H9 (cell line): ENCODE measurements around the gene SMIM12. TPM values are rescaled to one million over a fixed set of nuclear protein-coding genes. Genes with fewer than 3 reads are reported as not detected.
A peak's percentile ranks its signal among the peaks of the same experiment; 100 is the strongest.

ENCODE experiments used
- DNase-seq: peaks from one replicate; pipeline ENCODE4 v3.0.0-alpha.2; 2017
- H2AFZ ChIP-seq: one replicate; pipeline ENCODE4 v1.6.1; 2013; ENCODE audit warnings: mild to moderate bottlenecking, low read length, control low read depth, moderate library complexity
- H2AK5ac ChIP-seq: 2 replicates; pipeline ENCODE4 v1.6.1; 2013; ENCODE audit warnings: low read length, control low read depth, mixed read lengths; ENCODE audit not compliant: insufficient read length
- H2BK120ac ChIP-seq: one replicate; pipeline ENCODE4 v1.6.1; 2013; ENCODE audit warnings: low read depth, mild to moderate bottlenecking, low read length, control low read depth, inconsistent platforms; ENCODE audit not compliant: poor library complexity, severe bottlenecking
- H2BK12ac ChIP-seq: 2 replicates; pipeline ENCODE4 v1.6.1; 2013; ENCODE audit warnings: low read length, control low read depth, mixed read lengths, low read depth; ENCODE audit not compliant: insufficient read length
- H2BK15ac ChIP-seq: 2 replicates; pipeline ENCODE4 v1.6.1; 2013; ENCODE audit warnings: low read depth, low read length, control low read depth
- H2BK20ac ChIP-seq: one replicate; pipeline ENCODE4 v1.6.1; 2013; ENCODE audit warnings: low read depth, mild to moderate bottlenecking, low read length, control low read depth, inconsistent platforms; ENCODE audit not compliant: poor library complexity, severe bottlenecking
- H2BK5ac ChIP-seq: 2 replicates; pipeline ENCODE4 v1.6.1; 2013; ENCODE audit warnings: low read length, control low read depth, mixed read lengths; ENCODE audit not compliant: insufficient read length
- H3K14ac ChIP-seq: 2 replicates; pipeline ENCODE4 v1.6.1; 2013; ENCODE audit warnings: low read length, control low read depth; ENCODE audit not compliant: insufficient read depth
- H3K18ac ChIP-seq: 2 replicates; pipeline ENCODE4 v1.6.1; 2013; ENCODE audit warnings: low read depth, mild to moderate bottlenecking, mixed read lengths, low read length, control low read depth; ENCODE audit not compliant: insufficient read length
- H3K23ac ChIP-seq: 2 replicates; pipeline ENCODE4 v1.6.1; 2013; ENCODE audit warnings: low read length, control low read depth, mixed read lengths, low read depth; ENCODE audit not compliant: insufficient read length
- H3K23me2 ChIP-seq: 2 replicates; pipeline ENCODE4 v1.6.1; 2013; ENCODE audit warnings: low read depth, mild to moderate bottlenecking, mixed read lengths, low read length, control low read depth; ENCODE audit not compliant: insufficient read length, poor library complexity, severe bottlenecking
- H3K27ac ChIP-seq: 2 replicates; pipeline ENCODE4 v1.5.1; 2013; ENCODE audit warnings: low read length, control low read depth, mixed read lengths, low read depth; ENCODE audit not compliant: insufficient read length
- H3K27me3 ChIP-seq: 2 replicates; pipeline ENCODE4 v1.6.1; 2013; ENCODE audit warnings: low read length, control low read depth, inconsistent platforms; ENCODE audit not compliant: insufficient read depth
- H3K4ac ChIP-seq: 2 replicates; pipeline ENCODE4 v1.6.1; 2013; ENCODE audit warnings: low read depth, mild to moderate bottlenecking, control low read depth, inconsistent platforms, low read length, moderate library complexity
- H3K4me1 ChIP-seq: 2 replicates; pipeline ENCODE4 v1.6.1; 2013; ENCODE audit warnings: low read length, control low read depth, inconsistent platforms; ENCODE audit not compliant: insufficient read depth
- H3K4me2 ChIP-seq: 2 replicates; pipeline ENCODE4 v1.6.1; 2013; ENCODE audit warnings: low read length, control low read depth, mixed read lengths; ENCODE audit not compliant: insufficient read length, insufficient read depth
- H3K56ac ChIP-seq: 2 replicates; pipeline ENCODE4 v1.6.1; 2013; ENCODE audit warnings: low read depth, mild to moderate bottlenecking, mixed read lengths, low read length, control low read depth; ENCODE audit not compliant: insufficient read length
- H3K79me1 ChIP-seq: 2 replicates; pipeline ENCODE4 v1.6.1; 2013; ENCODE audit warnings: low read depth, mild to moderate bottlenecking, moderate library complexity, low read length, control low read depth, inconsistent platforms; ENCODE audit not compliant: insufficient read depth, poor library complexity, severe bottlenecking
- H3K79me2 ChIP-seq: 2 replicates; pipeline ENCODE4 v1.6.1; 2013; ENCODE audit warnings: low read length, control low read depth, inconsistent platforms; ENCODE audit not compliant: insufficient read depth
- H3K9ac ChIP-seq: 2 replicates; pipeline ENCODE4 v1.6.1; 2013; ENCODE audit warnings: low read length, control low read depth, mixed read lengths; ENCODE audit not compliant: insufficient read length; ENCODE audit errors: extremely low read depth
- H3K9me3 ChIP-seq: one replicate; pipeline ENCODE4 v1.6.1; 2013; ENCODE audit warnings: low read depth, low read length, inconsistent platforms; ENCODE audit not compliant: control insufficient read depth
- H3T11ph ChIP-seq: one replicate; pipeline ENCODE4 v1.6.1; 2013; ENCODE audit warnings: mild to moderate bottlenecking, low read length, control low read depth, inconsistent platforms
- H4K20me1 ChIP-seq: one replicate; pipeline ENCODE4 v1.6.1; 2013; ENCODE audit not compliant: control insufficient read depth, insufficient read length, insufficient read depth
- H4K5ac ChIP-seq: 2 replicates; pipeline ENCODE4 v1.6.1; 2013; ENCODE audit warnings: low read depth, mild to moderate bottlenecking, mixed read lengths, low read length, control low read depth; ENCODE audit not compliant: insufficient read length
- H4K8ac ChIP-seq: replicated peaks from 2 replicates; pipeline ENCODE4 v1.6.1; 2013; ENCODE audit warnings: low read length, control low read depth, mixed read lengths, low read depth; ENCODE audit not compliant: insufficient read length
- H4K91ac ChIP-seq: 2 replicates; pipeline ENCODE4 v1.6.1; 2013; ENCODE audit warnings: low read depth, mild to moderate bottlenecking, moderate library complexity, mixed read lengths, low read length, control low read depth; ENCODE audit not compliant: insufficient read length
- H3K27ac Mint-ChIP-seq, 3 experiments: 2 replicates in 2 of 3; 3 replicates in 1 of 3; pipeline ENCODE4 v1.8.0; 2020 to 2021; ENCODE audit warnings: mixed read lengths in 3 of 3, mild to moderate bottlenecking in 1 of 3, moderate library complexity in 1 of 3
- H3K27me3 Mint-ChIP-seq: 2 replicates; pipeline ENCODE4 v1.8.0; 2021; ENCODE audit warnings: low read depth, mild to moderate bottlenecking, moderate library complexity, mixed read lengths
- H3K36me3 Mint-ChIP-seq, 3 experiments: 2 replicates in 2 of 3; 3 replicates in 1 of 3; pipeline ENCODE4 v1.8.0; 2020 to 2021; ENCODE audit warnings: low read depth in 3 of 3, mixed read lengths in 3 of 3; ENCODE audit not compliant: insufficient read depth in 1 of 3
- H3K4me1 Mint-ChIP-seq, 2 experiments: 2 replicates each; pipeline ENCODE4 v1.8.0; 2020; ENCODE audit warnings: mixed read lengths in 2 of 2
- H3K4me3 Mint-ChIP-seq, 2 experiments: 2 replicates in 1 of 2; 3 replicates in 1 of 2; pipeline ENCODE4 v1.8.0; 2020 to 2021; ENCODE audit warnings: mild to moderate bottlenecking in 2 of 2, mixed read lengths in 2 of 2, moderate library complexity in 1 of 2
- H3K9me3 Mint-ChIP-seq, 2 experiments: 2 replicates in 1 of 2; 3 replicates in 1 of 2; pipeline ENCODE4 v1.8.0; 2020; ENCODE audit warnings: mild to moderate bottlenecking in 2 of 2, mixed read lengths in 2 of 2, moderate library complexity in 1 of 2
- CTCF ChIP-seq: fragments of 200-600 bp; sonication (generic); conservative IDR thresholded peaks from 3 replicates; pipeline ENCODE4 v1.8.0; 2021; ENCODE audit warnings: antibody characterized with exemption, mild to moderate bottlenecking
- WGBS: extraction: QIAGEN DNeasy Blood & Tissue Kit; methylation state at CpG from one replicate; pipeline ENCODE4 v1.1.7; 2013; ENCODE audit warnings: missing lambda C conversion rate, low lambda C conversion rate, mixed read lengths; ENCODE audit not compliant: insufficient read length; ENCODE audit errors: extremely low coverage; 5-methylcytosine and 5-hydroxymethylcytosine counted together
- total RNA-seq: library from RNA; stranded (reverse); gene quantifications from 2 replicates; pipeline ENCODE4 v1.2.1, GENCODE V29; 2021

Gene SMIM12
- total RNA-seq, 1 experiment from 2014 or later: 40.9 TPM

GRCh38 chr1:34884961-34885360, 25.4 kb upstream of the SMIM12 start:
- no peak overlapping the region for H4K91ac ChIP-seq
- no peak overlapping the region for H3K18ac ChIP-seq
- peak; percentile 79 for DNase-seq
- no peaks in the 10 kb centered on the region for H3K79me1 ChIP-seq
- H3K27me3 ChIP-seq: no peaks in the 10 kb centered on the region; the same call in 1 of the 2 replicates
- Mint-ChIP-seq H3K27me3 (peaks cover 68% of the 10 kb centered on the region), H3K27ac (no peak overlapping the region), H3K9me3 (no peaks in the 10 kb centered on the region), H3K4me1 (peaks cover 7% of the 10 kb centered on the region in 2 experiments), H3K36me3 (no peaks in the 10 kb centered on the region), H3K4me3 (peak overlapping the region; percentile 77 to 88)
- no peak overlapping the region for H4K5ac ChIP-seq
- H3K79me2 ChIP-seq: no peaks in the 10 kb centered on the region
- H3K4ac ChIP-seq: no peak overlapping the region
- no peak overlapping the region for H3K27ac ChIP-seq
- H3K14ac ChIP-seq: 0 out of 2 replicates have a peak overlapping the region, but pooled peaks have one; percentile 52
- no peak overlapping the region for H2AFZ ChIP-seq
- no peak overlapping the region for H3K9ac ChIP-seq
- H2AK5ac ChIP-seq: no peak overlapping the region
- no peak overlapping the region for H2BK15ac ChIP-seq
- peaks cover 4% of the 10 kb centered on the region for H3K23me2 ChIP-seq
- peak overlapping the region; percentile 58 for H3K4me2 ChIP-seq
- H4K20me1 ChIP-seq: no peaks in the 10 kb centered on the region
- no peak overlapping the region for H3K23ac ChIP-seq
- peak; percentile 67 for TF ChIP-seq CTCF
- no peak overlapping the region for H2BK120ac ChIP-seq
- H2BK5ac ChIP-seq: no peak overlapping the region
- no peak overlapping the region for H3K56ac ChIP-seq
- no peaks in the 10 kb centered on the region for H3K9me3 ChIP-seq
- H2BK20ac ChIP-seq: no peak overlapping the region
- no peak overlapping the region for H2BK12ac ChIP-seq
- H3K4me1 ChIP-seq: no peaks in the 10 kb centered on the region
- no peak overlapping the region for H3T11ph ChIP-seq
- no peak overlapping the region for H4K8ac ChIP-seq
- no CpG with 5 or more reads among the region's 19 CpGs for WGBS
